BJ (cell line): ENCODE results near the gene KCP. TPM values are rescaled to one million over a fixed set of nuclear protein-coding genes. Genes with fewer than 3 reads are reported as not detected.
A peak's percentile ranks its signal among the peaks of the same experiment; 100 is the strongest.

Experiments
- CTCF ChIA-PET: fragments of 350-600 bp; formaldehyde crosslinking; extraction: SDS; loops from one replicate; lab custom pipeline; 2021; ENCODE audit warnings: antibody characterized with exemption, inconsistent platforms; lab: Yijun Ruan, JAX
- POLR2A ChIA-PET: fragments of 300-600 bp; sonication (Branson Sonifier 250); formaldehyde crosslinking; extraction: SDS; loops from one replicate; lab custom pipeline; 2021; ENCODE audit warnings: antibody characterized with exemption; lab: Charles Lee
- DNase-seq: peaks from one replicate; pipeline ENCODE4 v3.0.0-alpha.2; 2011; ENCODE audit warnings: low read depth
- H3K27me3 ChIP-seq: 2 replicates; pipeline ENCODE4 v1.6.0; 2011; ENCODE audit warnings: low read length; ENCODE audit not compliant: control insufficient read depth, insufficient read depth
- H3K36me3 ChIP-seq: 2 replicates; pipeline ENCODE4 v1.5.1; 2011; ENCODE audit warnings: low read length; ENCODE audit not compliant: control insufficient read depth, insufficient read depth
- H3K4me3 ChIP-seq: 2 replicates; pipeline ENCODE4 v1.5.1; 2011; ENCODE audit warnings: low read depth, mild to moderate bottlenecking, control low read depth, low read length
- CTCF ChIP-seq: IDR thresholded peaks from 2 replicates; pipeline ENCODE4 v1.5.1; 2011; ENCODE audit warnings: low read depth, mild to moderate bottlenecking, control low read depth, inconsistent platforms, low read length, moderate library complexity; ENCODE audit not compliant: insufficient read depth
- polyA plus RNA-seq: library from polyadenylated mRNA; depleted of rRNA; stranded (reverse); fragments of >200 nt; gene quantifications from 2 replicates; pipeline ENCODE4 v1.2.3, GENCODE V29; 2011

KCP gene
- polyA plus RNA-seq, 1 experiment: not detected

GRCh38 chr7:128835790-128836641 is 74.5 kb downstream of the KCP start:
- DNase-seq: no peak
- no peak for TF ChIP-seq CTCF
- Histone ChIP-seq H3K36me3 (peaks cover 54% of the 10 kb centered on the region), H3K4me3 (no peak overlapping the region), H3K27me3 (no peaks in the 10 kb centered on the region)
- POLR2A ChIA-PET: no interaction called here
- CTCF ChIA-PET: interaction anchor here (1.6 to 2.7 kb wide), 3 partner anchors 27 to 98 kb away, joined by 5 to 8 read pairs (median 5); partner anchors contain the start of genes ATP6V1F and CALU

- TF ChIP-seq CTCF: no peak
- ChIA-PET POLR2A (no interaction called here), CTCF (interaction anchor here (1.6 to 2.7 kb wide), 3 partner anchors 27 to 97 kb away, joined by 5 to 8 read pairs (median 5); partner anchors contain the start of genes ATP6V1F and CALU)
- Histone ChIP-seq H3K27me3 (no peaks in the 10 kb centered on the region), H3K36me3 (peaks cover 47% of the 10 kb centered on the region), H3K4me3 (no peak overlapping the region)
- no peak for DNase-seq
Observed at GRCh38 chr7:128835231-128835751, 75.2 kb downstream of the KCP start.

GRCh38 chr7:128833946-128834325 is 76.6 kb downstream of the KCP start:
- Histone ChIP-seq H3K27me3 (no peaks in the 10 kb centered on the region), H3K36me3 (peaks cover 34% of the 10 kb centered on the region), H3K4me3 (peak overlapping the region; percentile 97)
- no peak for DNase-seq
- TF ChIP-seq CTCF: no peak
- POLR2A ChIA-PET: interaction anchor here (1.0 kb wide), 1 partner anchor 42 kb away, joined by 3 read pairs; no protein-coding TSS in a partner anchor
- CTCF ChIA-PET: interaction anchor here (0.6 to 4.2 kb wide), 3 partner anchors 8 to 770 kb away, joined by 3 to 30 read pairs (median 9); no protein-coding TSS in a partner anchor

- ChIA-PET CTCF (interaction anchor here (0.6 to 4.2 kb wide), 3 partner anchors 9 to 770 kb away, joined by 3 to 30 read pairs (median 9); no protein-coding TSS in a partner anchor), POLR2A (interaction anchor here (0.6 to 2.9 kb wide), 5 partner anchors 30 to 94 kb away, joined by 3 to 12 read pairs (median 8); partner anchors contain the start of genes ATP6V1F and CALU)
- DNase-seq: no peak
- Histone ChIP-seq H3K36me3 (peaks cover 28% of the 10 kb centered on the region), H3K27me3 (no peaks in the 10 kb centered on the region), H3K4me3 (peak overlapping the region; percentile 97)
- TF ChIP-seq CTCF: no peak
Observed at GRCh38 chr7:128833148-128833945, 77.2 kb downstream of the KCP start.
